NCI-H446 (cell line): Measurements from ENCODE around the gene USF2.
"Not testable (repeated sequence)": the region's sequence is repeated elsewhere in the genome, so short reads cannot be mapped to it uniquely, and the experiment has no call there.

Source experiments
- DNase-seq, 2 experiments: peaks; one replicate each; lab custom pipeline; 2025; lab: John Stamatoyannopoulos, UW

Gene USF2

DNA sequence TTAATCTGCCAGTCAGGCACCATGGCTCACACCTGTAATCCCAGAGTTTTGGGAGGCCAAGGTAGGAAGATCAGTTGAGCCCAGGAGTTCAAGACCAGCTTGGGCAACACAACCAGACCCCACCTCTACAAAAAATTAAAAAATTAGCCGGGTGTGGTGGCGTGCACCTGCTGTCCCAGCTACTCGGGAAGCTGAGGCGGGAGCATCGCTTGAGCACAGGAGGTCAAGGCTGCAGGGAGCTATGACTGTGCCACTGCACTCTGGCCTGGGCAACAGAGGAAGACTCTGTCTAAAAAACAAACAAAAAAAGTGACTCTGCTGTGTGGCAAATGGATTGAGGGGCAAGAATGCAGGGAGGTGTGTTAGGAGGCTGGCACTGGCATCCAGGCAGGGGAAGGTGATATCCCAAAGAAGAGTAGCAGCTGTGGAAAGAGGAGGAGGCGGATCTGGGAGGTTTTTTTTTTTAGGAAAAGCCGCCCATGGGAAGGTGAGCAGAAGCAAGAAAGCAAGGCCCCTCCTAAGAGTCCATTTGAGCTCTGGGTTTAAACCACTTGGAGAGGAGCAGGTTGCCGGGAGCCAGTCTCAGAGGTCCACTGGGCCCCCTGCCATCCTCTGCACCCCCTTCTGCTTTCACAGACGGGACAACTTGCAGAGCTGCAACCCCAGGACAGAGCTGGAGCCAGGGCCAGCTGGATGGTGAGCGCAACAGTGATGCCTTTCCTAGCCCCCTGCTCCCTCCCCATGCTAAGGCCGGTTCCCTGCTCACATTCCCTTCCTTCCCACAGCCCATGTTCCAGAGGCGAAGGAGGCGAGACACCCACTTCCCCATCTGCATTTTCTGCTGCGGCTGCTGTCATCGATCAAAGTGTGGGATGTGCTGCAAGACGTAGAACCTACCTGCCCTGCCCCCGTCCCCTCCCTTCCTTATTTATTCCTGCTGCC lies 15.7 kb downstream of the USF2 start:
- no peak for DNase-seq

DNA sequence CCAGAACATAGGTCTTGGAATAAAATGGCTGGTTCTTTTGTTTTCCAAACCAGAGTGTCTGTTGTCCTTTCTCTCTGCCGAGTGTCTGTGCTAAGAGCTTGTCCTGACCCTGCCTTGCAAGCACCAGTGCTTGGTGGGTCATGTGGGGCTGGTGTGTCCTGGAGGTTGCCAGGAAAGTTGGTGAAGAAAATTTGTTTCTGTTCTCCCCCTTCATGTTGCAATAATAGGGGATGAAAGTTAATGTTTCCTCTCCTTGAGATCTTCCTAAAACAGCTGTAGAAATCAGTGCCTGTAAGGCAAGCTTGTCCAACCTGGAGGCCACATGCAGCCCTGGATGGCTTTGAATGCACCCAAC lies 16.3 kb downstream of the USF2 start:
- DNase-seq: no peak

DNA sequence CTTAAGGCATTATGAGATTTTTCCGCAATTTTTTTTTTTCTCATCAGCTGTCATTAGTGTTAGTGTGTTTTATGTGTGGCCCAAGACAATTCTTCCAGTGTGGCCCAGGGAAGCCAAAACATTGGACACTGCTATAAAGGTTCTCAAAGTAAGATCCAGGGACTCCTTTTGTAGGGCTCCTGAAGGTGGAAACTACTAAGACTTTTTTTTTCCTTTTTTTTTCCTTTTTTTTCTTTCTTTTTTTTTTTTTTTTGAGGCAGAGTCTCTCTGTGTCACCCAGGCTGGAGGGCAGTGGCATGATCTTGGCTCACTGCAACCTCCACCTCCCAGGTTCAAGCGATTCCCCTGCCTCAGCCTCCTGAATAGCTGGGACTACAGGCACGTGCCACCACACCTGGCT lies 16.7 kb downstream of the USF2 start:
- not testable (repeated sequence) for DNase-seq

DNA sequence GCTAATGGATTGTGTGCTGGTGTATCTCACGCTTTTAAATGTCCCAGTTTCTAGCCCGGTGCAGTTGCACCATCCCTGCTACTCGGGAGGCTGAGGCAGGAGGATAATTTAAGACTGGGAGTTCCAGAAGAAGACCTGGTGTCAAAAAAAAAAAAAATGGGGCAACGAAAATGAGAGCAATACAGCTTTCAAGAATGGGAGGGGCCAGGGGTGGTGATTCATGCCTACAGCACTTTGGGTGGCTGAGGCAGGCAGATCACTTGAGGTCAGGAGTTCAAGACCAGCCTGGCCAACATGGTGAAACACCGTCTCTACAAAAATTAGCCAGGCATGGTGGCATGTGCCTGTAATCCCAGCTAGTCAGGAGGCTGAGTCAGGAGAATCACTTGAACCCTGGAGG lies 17.3 kb downstream of the USF2 start:
- DNase-seq: not testable (repeated sequence)

DNA sequence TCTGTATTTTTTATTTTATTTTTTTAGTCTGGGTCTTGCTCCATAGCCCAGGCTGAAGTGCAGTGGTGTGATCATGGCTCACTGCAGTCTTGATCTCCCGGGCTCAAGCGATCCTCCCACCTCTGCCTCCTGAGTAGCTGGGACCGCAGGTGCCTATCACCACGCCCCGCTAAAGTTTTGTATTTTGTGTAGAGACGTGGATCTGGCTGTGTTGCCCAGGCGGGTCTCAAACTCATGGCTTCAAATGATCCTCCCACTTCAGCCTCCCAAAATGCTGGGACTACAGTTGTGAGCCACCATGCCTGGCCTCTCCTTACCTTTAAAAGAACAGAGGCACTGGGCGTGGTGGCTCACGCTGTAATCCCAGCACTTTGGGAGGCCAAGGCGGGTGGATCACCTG lies 19.0 kb downstream of the USF2 start:
- DNase-seq: no peak

DNA sequence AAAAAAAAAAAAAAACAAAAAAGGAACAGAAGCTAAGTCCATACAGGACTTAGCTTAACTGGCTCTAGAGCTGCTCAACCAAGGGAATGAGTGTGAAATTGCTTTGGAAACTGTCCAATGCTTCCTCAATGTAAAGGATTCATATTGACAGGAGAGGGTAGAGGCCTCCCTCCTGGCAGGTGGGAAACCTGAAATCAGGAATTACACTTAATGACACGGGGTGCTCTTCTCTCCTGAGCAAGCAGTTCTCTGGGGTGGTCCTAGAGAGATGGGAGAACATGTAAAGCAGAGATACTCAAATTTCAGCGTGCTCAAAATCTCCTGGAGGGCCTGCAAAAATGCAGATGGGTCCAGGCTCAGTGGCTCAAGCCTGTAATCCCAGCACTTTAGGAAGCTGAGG lies 19.6 kb downstream of the USF2 start:
- no peak for DNase-seq

DNA sequence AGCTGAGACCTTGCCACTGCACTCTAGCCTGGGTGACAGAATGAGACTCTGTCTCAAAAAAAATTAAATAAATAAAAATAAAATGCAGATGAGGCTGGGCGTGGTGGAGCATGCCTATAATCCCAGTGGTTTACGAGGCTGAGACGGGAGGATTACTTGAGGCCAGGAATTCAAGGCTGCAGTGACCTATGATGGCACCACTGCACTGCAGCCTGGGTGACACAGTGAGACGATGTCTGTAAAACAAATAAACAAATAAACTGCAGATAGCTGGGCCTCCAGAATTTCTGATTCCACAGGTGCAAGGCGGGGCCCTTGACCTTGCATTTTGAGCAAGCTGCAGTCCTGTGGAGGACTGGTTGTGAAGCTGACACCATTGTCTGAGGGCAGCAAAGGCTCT lies 20.1 kb downstream of the USF2 start:
- no peak for DNase-seq

DNA sequence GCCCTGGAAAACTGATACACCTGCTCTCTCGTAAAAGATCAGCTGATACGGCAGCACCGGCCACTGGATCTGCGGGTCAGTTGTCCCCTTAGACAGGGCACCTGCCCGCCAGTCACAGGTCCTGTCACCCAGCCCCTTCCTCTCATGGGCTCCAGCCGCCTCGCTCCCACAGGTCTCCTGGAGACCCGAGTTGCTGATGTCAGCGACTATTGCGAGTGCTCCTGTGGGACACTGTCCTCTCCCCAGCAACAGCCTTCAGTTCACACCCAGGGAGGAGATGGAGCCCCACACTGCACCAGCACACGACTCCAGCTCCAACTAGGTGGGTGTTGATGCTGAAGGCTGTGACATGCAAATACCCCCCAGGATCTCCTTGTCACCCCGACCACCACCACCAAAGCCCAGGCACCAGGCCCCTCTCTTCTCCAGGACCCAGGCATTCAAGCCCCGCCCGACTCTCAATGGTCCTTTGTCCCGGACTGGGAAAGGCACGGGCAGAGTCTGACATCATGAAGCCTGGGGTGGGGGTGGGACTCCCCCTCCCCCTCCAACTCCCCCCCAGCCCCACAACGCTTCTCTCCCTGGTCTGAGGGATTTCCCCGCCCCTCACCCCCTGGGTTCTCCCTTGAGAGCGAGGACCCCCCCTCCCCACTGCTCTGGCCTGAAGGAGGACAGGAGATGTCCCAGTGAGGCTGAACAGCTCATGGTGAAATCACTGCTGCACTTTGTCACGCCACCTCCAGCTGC lies 21.8 kb downstream of the USF2 start:
- DNase-seq: no peak

DNA sequence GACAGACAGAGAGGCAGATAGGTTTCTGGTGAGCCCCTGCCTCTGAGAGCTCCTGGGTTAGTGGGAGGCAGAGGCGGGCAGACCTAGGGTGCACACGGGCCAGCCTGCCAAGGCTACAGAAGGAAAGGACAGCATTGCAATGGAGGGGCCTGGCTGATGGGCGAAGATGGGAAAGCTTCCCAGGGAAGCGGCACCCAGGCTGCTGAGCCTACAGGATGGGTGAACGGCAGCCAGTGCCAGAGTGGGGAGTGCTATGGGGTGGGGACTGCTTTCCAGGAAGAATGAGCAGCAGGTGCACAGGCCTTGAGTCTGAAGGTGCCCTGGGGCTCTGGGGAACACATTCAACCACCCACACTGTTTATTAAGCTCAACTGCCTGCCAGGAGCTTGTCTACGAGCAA lies 22.5 kb downstream of the USF2 start:
- DNase-seq: no peak

DNA sequence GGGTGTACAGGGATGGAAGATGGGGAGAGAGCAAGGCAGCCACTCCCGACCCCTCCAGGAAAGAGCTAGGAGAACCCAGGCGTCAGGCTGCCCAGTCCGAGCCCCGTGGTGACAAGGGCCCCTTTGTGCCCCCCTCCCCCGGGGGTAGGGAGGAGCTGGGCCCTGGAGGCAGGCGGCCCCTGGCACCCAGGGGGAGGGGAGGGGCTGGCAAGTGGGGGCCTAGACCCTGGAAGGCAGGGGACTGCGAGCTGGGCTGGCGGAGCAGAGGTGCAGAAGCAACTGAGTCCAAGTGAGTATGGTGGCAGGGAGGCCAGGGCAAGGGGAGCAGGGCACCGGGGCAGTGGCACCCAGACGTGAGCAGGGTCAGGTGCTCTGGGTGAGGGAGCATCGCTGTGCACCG lies 23.2 kb downstream of the USF2 start, which contains the start of gene MAG:
MAG (plus strand) TSS at position 246 of the 400 bp plus-strand sequence. CDS start 3,248 bp downstream, outside the sequence.
- DNase-seq: no peak

DNA sequence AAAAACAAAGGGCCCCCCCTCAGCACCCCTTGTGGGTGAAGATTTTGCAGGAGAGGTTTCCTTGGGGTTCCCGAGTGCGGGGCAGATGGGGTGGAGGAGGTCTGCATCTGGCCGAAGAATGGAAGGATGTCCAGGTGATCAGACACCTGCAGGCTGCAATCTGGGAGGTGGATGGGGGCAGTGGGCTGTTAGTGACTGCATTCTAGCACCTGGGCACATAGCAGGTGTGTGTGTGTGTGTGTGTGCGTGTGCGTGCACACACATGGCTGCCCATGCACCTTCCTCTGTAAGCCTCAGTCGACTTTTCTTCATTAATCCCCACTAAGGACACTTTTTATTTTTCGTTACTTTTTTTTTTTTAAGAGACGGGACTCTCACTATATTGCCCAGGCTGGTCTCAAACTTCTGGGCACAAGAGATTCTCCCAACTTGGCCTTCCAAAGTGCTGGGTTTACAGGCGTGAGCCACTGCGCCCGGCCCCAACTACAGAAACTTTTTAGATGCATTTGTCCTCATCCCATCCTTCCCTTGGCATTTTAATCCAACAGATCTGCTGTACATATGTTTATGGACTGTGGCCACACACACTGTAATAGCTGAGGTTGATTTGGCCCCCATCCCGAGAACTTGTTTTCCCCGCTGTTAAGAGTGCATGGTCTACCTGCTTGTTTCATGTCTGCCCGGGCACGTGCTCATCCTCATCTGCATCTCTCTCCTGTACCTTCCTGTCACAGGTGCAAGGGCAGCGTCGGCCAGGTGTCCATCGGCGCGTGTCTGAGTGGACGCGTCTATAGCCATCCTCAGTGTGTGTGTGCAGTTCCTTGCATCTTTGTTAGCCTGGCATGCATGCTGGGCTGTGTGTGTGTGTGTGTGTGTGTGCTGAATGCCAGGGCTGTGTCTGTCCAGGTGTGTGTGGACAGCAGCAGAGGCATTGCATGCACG lies 23.9 kb downstream of the USF2 start:
- no peak for DNase-seq

DNA sequence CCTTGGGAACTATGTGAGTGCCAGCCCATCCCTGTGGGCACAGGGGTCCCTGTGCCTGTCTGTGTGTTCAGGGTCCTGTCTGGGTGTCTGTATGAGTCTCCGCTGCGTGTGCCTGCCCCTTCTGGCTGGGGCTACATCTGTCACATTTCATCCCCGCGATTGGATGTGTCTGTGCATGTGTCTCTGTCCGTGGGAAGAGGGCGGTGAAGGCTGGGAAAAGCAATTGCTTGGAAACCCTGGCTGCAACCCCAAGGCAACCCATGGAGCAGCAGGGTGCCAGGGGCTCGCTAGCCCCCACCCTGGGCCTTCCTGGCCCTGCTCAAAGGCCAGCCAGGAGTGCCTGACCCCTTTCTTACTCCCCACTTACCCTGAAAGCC lies 24.6 kb downstream of the USF2 start:
- no peak for DNase-seq

DNA sequence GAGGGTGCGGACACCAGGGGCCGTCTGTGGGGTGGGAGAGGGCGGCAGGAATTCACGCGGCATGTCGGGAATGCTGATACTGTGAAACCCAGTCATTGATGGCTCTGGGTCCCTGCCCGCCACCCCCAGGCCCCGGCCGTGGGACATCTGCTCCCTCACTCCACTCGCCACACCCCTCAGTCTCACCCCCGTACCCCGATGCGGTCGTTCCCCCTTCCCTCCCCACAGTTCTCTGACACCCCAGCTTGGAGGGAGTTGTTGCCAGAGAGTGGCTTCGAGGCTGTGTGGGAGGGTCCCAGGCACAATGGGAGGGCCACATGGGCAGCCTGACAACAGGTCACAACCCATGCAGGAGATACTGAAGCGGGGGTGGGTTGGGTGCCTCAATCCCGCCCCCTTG lies 25.0 kb downstream of the USF2 start:
- DNase-seq: no peak

DNA sequence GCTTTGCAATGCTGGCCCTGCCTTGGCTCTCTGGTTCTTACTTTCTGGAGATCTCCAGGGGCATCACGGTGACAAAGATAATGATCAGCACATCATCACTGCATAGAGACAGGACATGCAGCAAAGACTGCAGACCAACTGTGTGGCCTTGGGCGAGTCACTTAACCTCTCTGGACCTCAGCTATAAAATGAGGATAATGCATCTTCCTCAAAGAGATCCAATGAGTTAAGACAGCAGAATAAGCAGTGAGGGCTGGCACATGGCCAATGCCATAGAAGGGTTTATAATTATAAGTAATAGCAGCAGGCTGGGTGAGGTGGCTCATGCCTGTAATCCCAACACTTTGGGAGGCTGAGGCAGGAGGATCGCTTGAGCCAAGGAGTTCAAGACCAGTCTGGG lies 25.6 kb downstream of the USF2 start:
- DNase-seq: no peak

DNA sequence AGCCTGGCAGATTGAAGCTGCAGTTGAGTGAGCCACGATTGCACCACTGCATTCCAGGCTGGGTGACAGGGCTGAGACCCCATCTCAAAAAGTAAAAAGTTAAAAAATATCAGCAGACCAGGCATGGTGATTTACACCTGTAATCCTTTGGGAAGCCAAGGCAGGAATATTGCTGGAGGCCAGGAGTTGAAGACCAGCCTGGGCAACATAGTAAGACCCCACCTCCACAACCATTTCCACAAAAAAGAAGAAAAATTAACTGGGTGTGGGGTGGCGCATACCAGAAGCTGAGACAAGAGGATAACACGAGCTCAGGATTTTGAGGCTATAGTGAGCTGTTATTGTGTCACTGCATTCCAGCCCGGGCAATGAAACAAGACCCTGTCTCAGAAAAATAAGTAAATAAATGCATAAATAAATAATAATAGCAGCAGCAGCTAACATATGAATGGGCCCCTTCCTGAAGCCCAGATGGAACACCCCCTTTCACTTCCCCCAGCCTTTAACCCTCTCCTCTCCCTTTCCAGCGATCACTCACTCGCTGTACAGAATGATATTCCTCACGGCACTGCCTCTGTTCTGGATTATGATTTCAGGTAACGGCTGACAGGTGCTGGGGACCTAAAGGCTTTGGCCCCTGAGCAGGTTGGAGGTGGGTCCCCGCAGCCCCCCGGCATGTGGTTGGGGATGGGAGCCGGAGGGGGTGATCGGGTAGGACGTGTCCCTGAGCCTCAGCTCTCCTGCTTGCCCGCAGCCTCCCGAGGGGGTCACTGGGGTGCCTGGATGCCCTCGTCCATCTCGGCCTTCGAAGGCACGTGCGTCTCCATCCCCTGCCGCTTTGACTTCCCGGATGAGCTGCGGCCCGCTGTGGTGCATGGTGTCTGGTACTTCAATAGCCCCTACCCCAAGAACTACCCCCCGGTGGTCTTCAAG lies 26.4 kb downstream of the USF2 start:
- DNase-seq: no peak

DNA sequence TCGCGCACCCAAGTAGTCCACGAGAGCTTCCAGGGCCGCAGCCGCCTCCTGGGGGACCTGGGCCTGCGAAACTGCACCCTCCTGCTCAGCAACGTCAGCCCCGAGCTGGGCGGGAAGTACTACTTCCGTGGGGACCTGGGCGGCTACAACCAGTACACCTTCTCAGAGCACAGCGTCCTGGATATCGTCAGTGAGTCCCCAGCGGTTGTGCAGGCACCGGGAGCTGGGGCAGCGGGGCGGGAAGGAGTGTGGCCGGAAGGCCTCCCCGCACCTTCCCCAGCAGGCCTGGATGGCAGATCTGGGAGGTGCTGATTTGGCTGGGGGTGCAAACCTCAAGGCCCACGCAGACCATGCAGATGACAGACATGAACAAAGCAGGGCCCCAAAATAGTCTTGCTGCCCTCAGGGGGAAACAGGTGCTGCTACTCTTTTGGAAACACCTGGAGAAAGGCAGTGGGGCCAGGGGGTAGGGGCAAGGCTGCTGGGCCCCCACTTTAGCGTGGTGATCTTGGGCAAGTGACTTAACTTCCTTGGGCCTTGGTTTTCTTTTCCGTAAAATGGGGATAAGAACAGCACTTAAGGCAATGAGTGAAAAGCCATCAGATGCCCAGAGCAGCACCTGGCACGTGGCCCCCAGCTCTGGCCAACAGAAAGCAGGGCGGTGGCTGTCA lies 27.2 kb downstream of the USF2 start:
- DNase-seq: no peak

DNA sequence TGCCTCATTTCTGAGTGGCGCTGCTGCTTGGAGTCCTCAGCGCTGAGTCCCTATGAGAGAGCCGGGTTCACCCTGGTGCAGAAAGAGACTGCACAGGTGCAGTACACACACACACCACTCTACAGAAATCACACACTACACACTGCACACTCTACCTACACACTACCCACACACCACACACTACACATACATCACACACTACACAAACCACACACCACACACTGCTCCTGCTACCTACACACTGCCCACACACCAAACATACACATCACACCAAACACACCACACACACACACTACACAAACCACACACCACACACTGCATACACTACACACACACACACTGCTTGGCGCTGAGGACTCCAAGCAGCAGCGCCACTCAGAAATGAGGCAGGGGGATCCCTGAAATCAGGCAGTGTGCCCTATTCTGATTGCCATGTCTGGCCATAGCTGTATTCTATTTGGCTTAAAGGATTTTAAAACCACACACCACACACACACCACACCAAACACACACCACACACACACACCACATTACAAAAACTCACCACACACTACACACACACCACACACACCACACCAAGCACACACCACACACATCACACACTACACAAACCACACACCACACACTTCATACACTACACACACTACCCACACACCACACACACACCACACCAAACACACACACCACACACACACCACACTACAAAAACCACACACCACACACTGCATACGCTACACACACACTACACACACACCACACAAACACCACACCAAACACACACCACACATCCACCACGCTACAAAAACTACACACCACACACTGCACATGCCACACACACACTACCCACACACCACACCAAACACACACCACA lies 28.1 kb downstream of the USF2 start:
- DNase-seq: no peak

DNA sequence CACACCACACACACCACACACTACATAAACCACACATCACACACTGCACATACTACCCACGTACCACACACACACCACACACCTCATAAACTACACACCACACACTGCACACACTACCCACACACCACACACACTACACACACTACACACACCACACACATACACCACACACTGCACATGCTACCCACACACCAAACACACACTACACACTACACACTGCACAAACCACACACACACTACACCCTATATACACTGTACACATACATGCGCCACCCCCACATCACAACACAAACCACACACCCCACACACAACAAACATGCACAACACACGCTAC lies 28.7 kb downstream of the USF2 start:
- no peak for DNase-seq

DNA sequence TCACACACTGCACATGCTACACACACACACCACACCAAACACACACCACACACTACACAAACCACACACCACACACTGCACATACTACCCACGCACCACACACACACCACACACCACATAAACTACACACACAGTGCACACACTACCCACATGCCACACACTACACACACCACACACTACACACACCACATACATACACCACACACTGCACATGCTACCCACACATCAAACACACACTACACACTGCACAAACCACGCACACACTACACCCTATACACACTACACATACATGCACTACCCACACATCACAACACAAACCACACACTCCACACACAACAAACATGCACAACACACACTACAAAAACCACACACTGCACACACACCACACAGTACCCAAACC lies 29.2 kb downstream of the USF2 start:
- no peak for DNase-seq

DNA sequence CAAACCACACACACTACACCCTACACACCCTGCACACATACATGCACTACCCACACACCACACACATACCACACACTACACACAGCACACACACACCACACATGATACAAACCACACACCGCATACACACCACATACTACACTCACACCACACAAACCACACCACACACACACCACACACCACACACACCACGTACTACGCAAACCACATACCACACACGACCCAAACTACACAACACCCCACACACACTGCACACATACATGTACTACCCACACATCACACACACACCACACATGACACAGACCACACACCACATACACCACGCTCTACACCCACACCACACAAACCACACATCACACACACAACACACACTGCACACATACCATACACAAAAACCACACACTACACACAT lies 29.8 kb downstream of the USF2 start:
- no peak for DNase-seq
